NOMO-1 treated with DMSO at 0.1 percent for 48 hours (cell line): ENCODE measurements around the gene GARS1.

ENCODE experiments used
- DNase-seq: peaks from one replicate; lab custom pipeline; 2025; ENCODE audit not compliant: unreplicated experiment; lab: John Stamatoyannopoulos, UW

Gene GARS1

DNA sequence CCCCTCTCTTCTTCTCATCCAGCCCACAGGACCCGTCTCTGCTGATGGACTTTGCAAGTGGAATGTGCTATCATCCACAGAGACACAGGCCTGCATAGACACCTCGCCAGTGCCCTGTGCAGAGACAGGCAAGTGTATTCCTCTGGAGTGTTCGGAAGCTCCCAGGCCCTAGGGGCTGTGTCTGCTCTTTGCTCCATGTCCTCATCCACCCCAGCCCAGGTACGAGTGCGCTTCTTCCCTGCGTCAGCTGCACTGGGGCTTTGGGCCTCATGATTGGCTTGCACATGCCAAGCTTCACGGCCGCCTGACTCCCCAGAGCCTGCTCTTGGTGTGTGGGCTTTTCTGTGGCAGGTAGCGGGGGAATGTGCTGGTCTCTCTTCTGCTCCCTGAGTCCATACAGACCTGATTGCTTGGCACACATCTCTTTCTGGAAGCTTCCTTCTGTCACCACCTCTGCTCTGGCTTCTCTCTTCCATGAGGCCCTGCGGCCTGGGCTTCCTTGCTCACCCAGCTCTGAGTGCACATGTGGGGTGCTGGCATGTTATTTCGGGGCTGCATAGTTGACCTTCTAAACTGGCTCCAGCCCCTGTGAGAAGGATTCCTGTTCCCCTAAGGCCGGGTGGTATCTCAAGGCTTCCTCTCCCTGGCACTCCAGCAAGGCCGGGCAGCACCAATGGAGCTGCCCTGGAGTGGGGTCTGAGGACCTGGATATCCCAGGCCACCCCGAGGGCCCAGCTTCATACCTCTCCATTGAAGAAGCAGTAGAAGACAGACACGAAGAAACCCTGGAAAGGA is 59.8 kb downstream of the GARS1 start:
- no peak for DNase-seq

GRCh38 chr7:30655096-30655970 is 60.7 kb downstream of the GARS1 start:
- DNase-seq = no peak

- DNase-seq = no peak
Measured at GRCh38 chr7:30656006-30656957, 61.6 kb downstream of the GARS1 start.

DNA sequence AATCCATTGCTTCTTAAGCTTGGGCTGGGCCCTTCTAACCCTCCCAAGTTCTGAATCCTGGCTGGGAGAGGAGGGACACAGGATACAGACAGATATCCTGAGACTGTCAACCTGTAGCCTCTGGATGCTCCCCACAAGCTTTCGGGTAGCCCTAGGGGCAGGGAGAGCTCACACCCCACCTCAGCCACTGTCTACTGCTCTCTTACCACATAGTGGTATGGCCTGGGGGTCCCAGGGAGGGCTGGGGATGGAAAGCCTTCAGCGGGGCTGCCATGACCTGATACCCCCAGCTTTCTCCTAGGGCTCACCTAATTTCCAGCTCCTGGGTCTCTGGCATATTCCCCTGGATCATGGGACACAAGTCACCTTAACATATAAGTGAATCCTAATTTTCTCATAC is 62.5 kb downstream of the GARS1 start:
- no peak for DNase-seq

GRCh38 chr7:30658479-30659074 is 63.9 kb downstream of the GARS1 start:
- DNase-seq = peak; percentile 33

GRCh38 chr7:30659312-30659711 is 64.6 kb downstream of the GARS1 start:
- DNase-seq = no peak

DNA sequence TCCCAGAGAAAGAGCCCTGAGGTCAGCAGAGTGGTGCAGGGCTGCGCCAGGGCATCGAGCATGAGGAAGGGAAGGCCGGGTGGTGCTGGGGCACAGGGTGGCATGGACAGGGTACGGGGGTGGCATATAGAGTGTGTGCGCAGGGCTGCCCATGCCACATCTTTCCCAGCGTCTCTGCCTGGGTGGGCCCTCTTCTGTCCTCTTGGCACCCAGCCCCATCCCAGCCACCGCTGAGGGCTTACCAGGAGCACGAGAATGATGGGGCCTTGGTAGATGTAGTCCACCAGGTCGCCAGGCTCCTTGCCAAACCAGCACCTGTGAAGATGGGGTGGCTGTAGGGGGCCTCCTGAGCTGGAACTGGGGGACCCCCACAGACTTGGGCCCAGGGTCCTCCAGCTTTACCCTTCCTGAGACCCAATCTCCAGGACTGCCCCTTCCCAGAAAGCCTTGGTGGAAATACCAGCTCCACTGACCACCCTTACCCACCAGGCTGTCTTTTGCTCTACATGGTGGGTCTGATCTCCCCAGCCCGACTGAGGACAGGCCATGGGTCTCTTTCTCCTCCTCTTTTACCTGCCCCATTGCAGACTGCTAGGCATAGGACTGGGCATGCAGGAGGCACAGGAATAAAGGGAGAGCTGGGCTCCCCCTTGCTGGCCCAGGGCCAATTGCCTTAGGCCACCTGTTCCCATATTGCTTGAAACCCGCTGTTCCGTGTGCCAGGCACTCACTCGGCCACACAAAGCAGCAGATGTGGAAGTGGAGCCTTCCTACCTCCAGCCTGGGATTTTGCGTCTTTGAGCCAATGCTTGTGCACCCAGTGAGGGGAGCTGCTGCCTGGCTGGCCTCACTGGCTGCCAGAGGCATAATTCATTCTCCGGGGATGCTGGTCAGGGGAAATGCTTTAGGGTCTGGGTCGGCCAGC is 65.9 kb downstream of the GARS1 start:
- DNase-seq = no peak

GRCh38 chr7:30661926-30662325 is 67.2 kb downstream of the GARS1 start:
- DNase-seq = no peak

DNA sequence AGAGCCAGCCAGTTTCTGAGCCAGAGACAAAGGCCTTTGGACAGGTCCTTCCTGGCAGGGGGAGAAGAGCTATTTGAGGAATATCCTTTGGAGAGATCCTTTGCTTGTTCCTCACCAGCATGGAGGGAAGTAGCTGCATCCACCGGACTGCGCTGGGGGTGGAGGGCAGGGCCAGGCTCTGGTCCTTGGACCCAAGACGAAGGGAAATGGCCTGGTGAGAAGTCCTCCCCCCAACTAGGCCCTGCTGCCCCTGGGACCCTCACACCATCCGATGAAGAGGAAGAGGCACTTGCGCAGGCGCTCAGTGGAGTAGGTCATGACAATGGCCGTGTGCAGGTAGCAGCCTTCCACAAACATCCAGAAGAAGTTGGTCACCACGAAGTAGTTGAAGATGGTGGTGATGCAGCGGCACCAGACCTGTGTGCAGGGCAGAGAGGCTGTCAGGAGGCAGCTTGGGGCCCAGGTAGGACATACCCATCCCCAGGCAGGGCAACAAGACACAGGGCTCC is 67.8 kb downstream of the GARS1 start:
- DNase-seq = no peak

DNA sequence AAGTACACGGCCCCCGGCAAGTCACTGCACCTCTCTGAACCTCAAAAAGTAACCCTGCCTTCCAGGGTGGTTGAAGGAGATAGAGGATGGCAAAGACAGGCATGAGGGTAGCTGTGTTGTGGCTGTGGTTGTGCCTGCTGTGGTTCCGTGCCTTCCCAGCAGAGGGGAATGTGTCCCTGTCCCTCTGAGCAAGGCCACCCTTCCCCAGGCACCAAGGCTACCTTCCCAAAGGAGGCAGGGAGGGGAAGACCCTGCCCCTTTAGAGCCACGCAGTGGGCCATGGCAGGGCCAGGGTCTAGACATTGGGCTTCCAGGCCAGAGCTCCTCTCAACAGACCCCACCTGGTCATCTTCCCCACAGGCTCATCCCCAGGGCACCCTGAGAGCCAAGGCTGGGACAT is 68.7 kb downstream of the GARS1 start:
- DNase-seq = no peak

DNA sequence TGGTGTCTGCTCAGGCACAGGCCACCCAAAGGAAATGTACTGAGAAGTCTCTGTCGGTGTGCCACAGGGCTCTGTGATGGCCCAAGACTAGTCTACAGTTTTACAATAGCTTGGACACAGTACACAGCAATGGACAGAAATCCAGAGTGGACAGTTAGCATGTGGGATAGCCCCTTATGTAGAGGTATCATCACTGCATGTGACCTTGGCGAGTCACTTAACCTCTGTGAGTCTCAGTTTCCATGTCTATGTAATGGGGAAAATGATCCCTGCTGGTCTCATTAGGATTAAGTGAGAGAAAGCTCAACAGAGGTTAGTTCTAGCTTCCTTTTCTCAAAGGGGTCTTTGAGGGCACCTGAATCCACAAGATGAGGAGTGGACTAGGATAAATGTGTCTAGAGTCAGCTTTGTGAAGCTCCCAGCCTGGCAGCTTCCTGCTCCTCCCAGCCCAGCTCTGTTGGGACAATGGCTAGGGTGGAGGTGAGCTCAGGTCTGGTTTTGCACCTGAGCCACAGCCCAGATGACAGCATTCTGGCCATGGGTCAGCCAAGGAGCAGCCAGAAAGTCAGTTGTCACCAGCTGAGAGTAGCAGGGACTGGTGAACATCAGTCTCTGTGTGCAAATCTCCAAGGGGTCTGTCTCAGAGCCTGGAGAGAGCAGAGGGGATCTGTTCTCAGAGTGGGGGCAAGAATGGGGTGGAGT is 69.7 kb downstream of the GARS1 start:
- DNase-seq = no peak

GRCh38 chr7:30665043-30665442 is 70.4 kb downstream of the GARS1 start:
- DNase-seq = no peak

- DNase-seq = no peak
Measured at GRCh38 chr7:30665449-30665848, 70.8 kb downstream of the GARS1 start.

DNA sequence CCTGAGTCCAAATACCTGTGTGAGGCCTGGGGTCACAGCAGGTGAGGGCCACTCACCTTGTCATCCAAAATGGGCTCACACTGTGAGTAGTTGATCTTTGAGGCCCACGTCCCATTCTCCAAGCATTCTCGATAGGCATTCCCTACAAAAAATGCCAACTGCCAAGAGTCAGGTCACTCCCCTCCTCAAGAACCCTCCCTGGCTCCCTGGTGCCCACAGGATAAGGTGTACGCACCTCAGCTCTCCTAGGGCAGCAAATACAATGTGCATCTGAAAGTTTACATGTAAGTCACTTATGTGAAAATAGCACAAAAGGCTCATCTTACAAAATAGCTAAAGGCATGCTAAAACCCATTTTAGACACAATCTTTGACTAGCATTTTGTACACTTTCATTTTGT is 72.5 kb downstream of the GARS1 start:
- DNase-seq = no peak

- no peak for DNase-seq
Measured at GRCh38 chr7:30668102-30668501, 73.4 kb downstream of the GARS1 start.

DNA sequence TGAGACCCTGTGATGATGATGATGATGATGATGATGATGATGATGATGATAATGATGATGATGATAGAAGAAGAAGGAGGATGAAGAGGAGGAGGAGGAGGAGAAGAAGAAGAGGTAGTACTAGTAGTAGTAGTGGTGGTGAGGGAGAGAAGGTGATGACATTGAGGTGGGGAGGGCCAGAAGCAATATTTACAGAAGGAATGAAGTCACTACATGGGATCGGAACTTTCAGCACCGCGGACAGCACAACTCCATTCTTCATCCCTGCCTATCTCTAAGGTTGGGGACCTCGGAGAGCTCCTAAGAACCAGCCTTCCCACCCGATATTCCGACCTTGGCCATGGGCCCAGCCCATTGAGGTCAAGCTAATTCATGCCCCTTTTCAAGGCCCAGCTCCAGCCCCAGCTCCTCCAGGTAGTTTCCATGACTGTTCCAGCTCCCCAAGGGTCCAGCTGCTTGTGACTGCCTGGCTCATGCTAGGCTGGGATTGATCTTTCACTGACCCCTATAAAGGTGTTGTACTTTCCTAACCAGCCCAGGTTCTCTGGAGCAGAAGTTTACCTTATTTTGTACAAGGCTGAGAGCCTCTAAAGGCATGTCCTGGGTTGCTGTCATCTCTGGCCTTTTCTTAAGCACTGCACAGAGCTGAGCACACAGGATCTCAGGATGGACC is 77.3 kb downstream of the GARS1 start:
- DNase-seq = peak; percentile 28

DNA sequence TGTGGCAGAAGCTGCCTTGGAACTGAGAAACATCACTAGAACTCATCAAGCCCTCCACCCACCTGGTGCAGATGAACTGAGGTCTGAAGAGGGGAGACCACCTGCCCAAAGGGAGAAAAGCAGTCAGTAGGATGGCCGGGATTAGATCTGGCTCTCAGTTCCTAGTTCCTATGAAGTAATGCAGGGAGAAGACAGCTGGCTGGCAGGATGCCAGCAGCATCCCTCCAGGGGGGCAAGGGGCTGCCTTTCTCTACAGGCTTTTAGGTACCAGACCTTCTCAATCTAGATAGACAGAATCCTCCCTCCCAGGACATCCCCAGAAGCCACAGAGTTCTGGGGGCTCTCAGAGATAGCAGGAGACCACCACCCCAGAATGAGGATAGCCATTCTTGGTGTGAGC is 79.7 kb downstream of the GARS1 start:
- no peak for DNase-seq

DNA sequence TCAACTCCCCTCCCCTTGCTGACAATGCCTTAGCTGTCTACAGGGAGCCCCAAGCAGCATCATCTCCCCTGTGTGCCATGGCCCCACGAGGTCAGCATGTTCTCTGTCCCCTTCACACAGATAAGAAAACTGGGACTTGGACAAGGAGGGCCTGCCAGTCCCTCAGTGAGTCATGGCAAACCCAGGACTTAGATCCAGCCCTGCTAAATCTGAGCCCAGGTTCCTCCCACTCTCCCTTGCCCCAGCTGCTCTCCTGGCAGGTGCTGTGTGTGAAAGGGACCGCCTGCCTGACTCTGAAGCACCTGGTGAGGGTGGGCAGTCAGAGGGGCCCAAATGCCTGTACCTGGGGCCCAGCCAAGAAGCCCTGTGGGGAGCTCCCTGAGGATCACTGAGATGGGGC is 80.2 kb downstream of the GARS1 start:
- no peak for DNase-seq
